T-helper 9 cell (primary cell): ENCODE results near the gene LCN12.
A peak's percentile ranks its signal among the peaks of the same experiment; 100 is the strongest.

Experiments
- DNase-seq: peaks from one replicate; pipeline ENCODE4 v3.0.0-alpha.2; 2020

LCN12 gene

GRCh38 chr9:136974817-136975535 lies 22.9 kb downstream of the LCN12 start:
- DNase-seq = no peak

GRCh38 chr9:136975644-136976043 lies 23.6 kb downstream of the LCN12 start:
- peak; percentile 26 for DNase-seq

- no peak for DNase-seq
Observed at GRCh38 chr9:136977223-136977622, 25.1 kb downstream of the LCN12 start, which contains the start of gene PTGDS. Gene PTGDS, plus strand, starts transcription at chr9:136977504. Its CDS starts 75 bp downstream, at chr9:136977579.

- DNase-seq = no peak
Observed at GRCh38 chr9:136977649-136978072, 25.6 kb downstream of the LCN12 start.

GRCh38 chr9:136978073-136978864 lies 26.2 kb downstream of the LCN12 start:
- peak; percentile 80 for DNase-seq

GRCh38 chr9:136978865-136979544 lies 26.9 kb downstream of the LCN12 start:
- DNase-seq = no peak

GRCh38 chr9:136979769-136980587 lies 27.9 kb downstream of the LCN12 start:
- DNase-seq = no peak

- no peak for DNase-seq
Observed at GRCh38 chr9:136980669-136981478, 28.8 kb downstream of the LCN12 start.

GRCh38 chr9:136981588-136982231 lies 29.6 kb downstream of the LCN12 start:
- no peak for DNase-seq

- DNase-seq = no peak
Observed at GRCh38 chr9:136982232-136983051, 30.4 kb downstream of the LCN12 start, which contains the start of gene LCNL1. Gene LCNL1, plus strand, starts transcription at chr9:136982993. Its CDS starts 594 bp downstream, at chr9:136983587.

- DNase-seq = no peak
Observed at GRCh38 chr9:136983167-136983566, 31.1 kb downstream of the LCN12 start.

GRCh38 chr9:136983656-136984314 lies 31.7 kb downstream of the LCN12 start:
- no peak for DNase-seq

GRCh38 chr9:136984464-136985026 lies 32.5 kb downstream of the LCN12 start:
- no peak for DNase-seq

- DNase-seq = no peak
Observed at GRCh38 chr9:136985027-136985602, 33.0 kb downstream of the LCN12 start.

- no peak for DNase-seq
Observed at GRCh38 chr9:136985853-136986252, 33.8 kb downstream of the LCN12 start.

- no peak for DNase-seq
Observed at GRCh38 chr9:136988872-136989271, 36.8 kb downstream of the LCN12 start.

GRCh38 chr9:136990242-136990911 lies 38.3 kb downstream of the LCN12 start:
- no peak for DNase-seq
